SK-N-SH treated with all-trans-retinoic acid at 6 μM for 48 hours (cell line): ENCODE data around the gene CMIP.

Experiments
- ATAC-seq: fragments of 200-7000 bp; cut with Tn5 transposase; 3 replicates; pipeline ENCODE4 v1.9.1; 2020; ENCODE audit warnings: mild to moderate bottlenecking, moderate library complexity
- ARNTL ChIP-seq: fragments of 450-650 bp; formaldehyde crosslinking; IDR thresholded peaks from 2 replicates; pipeline ENCODE4 v1.5.0; 2020; ENCODE audit warnings: low read depth, mild to moderate bottlenecking, moderate library complexity, borderline replicate concordance
- BACH2 ChIP-seq: fragments of 250-450 bp; sonication (Bioruptor Pico); IDR thresholded peaks from 2 replicates; pipeline ENCODE4 v1.9.0; 2021; ENCODE audit warnings: mild to moderate bottlenecking, borderline replicate concordance
- CREB5 ChIP-seq: fragments of 250-450 bp; sonication (Bioruptor Pico); IDR thresholded peaks from 2 replicates; pipeline ENCODE4 v1.5.1; 2020; ENCODE audit warnings: low read depth, mild to moderate bottlenecking, moderate library complexity
- CSDC2 ChIP-seq: fragments of 250-450 bp; sonication (Bioruptor Pico); IDR thresholded peaks from 2 replicates; pipeline ENCODE4 v1.5.0; 2020; ENCODE audit warnings: mild to moderate bottlenecking, moderate library complexity
- ESRRG ChIP-seq: fragments of 250-450 bp; sonication (Bioruptor Pico); IDR thresholded peaks from 2 replicates; pipeline ENCODE4 v1.6.1; 2021; ENCODE audit warnings: mild to moderate bottlenecking
- GLIS3 ChIP-seq: fragments of 250-450 bp; sonication (Bioruptor Pico); IDR thresholded peaks from 2 replicates; pipeline ENCODE4 v1.5.0; 2020; ENCODE audit warnings: mild to moderate bottlenecking, moderate library complexity
- ISL1 ChIP-seq: fragments of 250-450 bp; sonication (Bioruptor Pico); IDR thresholded peaks from 2 replicates; pipeline ENCODE4 v2.1.2; 2022; ENCODE audit warnings: mild to moderate bottlenecking, moderate library complexity
- PATZ1 ChIP-seq: fragments of 250-450 bp; sonication (Bioruptor Pico); IDR thresholded peaks from 2 replicates; pipeline ENCODE4 v1.8.0; 2020; ENCODE audit warnings: mild to moderate bottlenecking, moderate library complexity, borderline replicate concordance
- POU6F1 ChIP-seq: fragments of 250-450 bp; sonication (Bioruptor Pico); IDR thresholded peaks from 2 replicates; pipeline ENCODE4 v1.8.0; 2021; ENCODE audit warnings: low read depth, mild to moderate bottlenecking, moderate library complexity, borderline replicate concordance
- PPARA ChIP-seq: fragments of 250-450 bp; sonication (Bioruptor Pico); IDR thresholded peaks from 2 replicates; pipeline ENCODE4 v1.5.0; 2020; ENCODE audit warnings: mild to moderate bottlenecking, borderline replicate concordance
- RARB ChIP-seq: fragments of 250-450 bp; sonication (Bioruptor Pico); IDR thresholded peaks from 2 replicates; pipeline ENCODE4 v1.8.0; 2021; ENCODE audit warnings: mild to moderate bottlenecking, moderate library complexity
- SNAI2 ChIP-seq: fragments of 250-450 bp; sonication (Bioruptor Pico); IDR thresholded peaks from 2 replicates; pipeline ENCODE4 v1.5.0; 2020; ENCODE audit warnings: mild to moderate bottlenecking, moderate library complexity
- TCF4 ChIP-seq: fragments of 250-450 bp; sonication (Bioruptor Pico); IDR thresholded peaks from 2 replicates; pipeline ENCODE4 v1.8.0; 2021; ENCODE audit warnings: mild to moderate bottlenecking, moderate library complexity, borderline replicate concordance
- TOX ChIP-seq: fragments of 250-450 bp; sonication (Bioruptor Pico); IDR thresholded peaks from 2 replicates; pipeline ENCODE4 v1.8.0; 2021; ENCODE audit warnings: mild to moderate bottlenecking, moderate library complexity, borderline replicate concordance
- TSHZ2 ChIP-seq: fragments of 250-450 bp; sonication (Bioruptor Pico); IDR thresholded peaks from 2 replicates; pipeline ENCODE4 v1.5.0; 2020; ENCODE audit warnings: mild to moderate bottlenecking, moderate library complexity
- ZC3H10 ChIP-seq: fragments of 250-450 bp; sonication (Bioruptor Pico); IDR thresholded peaks from 2 replicates; pipeline ENCODE4 v1.5.1; 2021; ENCODE audit warnings: mild to moderate bottlenecking, moderate library complexity
- ZFP3 ChIP-seq: fragments of 250-450 bp; sonication (Bioruptor Pico); IDR thresholded peaks from 2 replicates; pipeline ENCODE4 v1.5.0; 2020; ENCODE audit warnings: mild to moderate bottlenecking, moderate library complexity
- ZFP30 ChIP-seq: fragments of 450-650 bp; formaldehyde crosslinking; IDR thresholded peaks from 2 replicates; pipeline ENCODE4 v1.5.0; 2022; ENCODE audit warnings: mild to moderate bottlenecking, moderate library complexity
- ZNF565 ChIP-seq: fragments of 450-650 bp; formaldehyde crosslinking; conservative IDR thresholded peaks from 2 replicates; pipeline ENCODE4 v1.5.0; 2020; ENCODE audit warnings: low read depth, mild to moderate bottlenecking, moderate library complexity
- ZNF70 ChIP-seq: fragments of 450-650 bp; formaldehyde crosslinking; IDR thresholded peaks from 2 replicates; pipeline ENCODE4 v1.5.0; 2020; ENCODE audit warnings: mild to moderate bottlenecking, moderate library complexity
- ZNF8 ChIP-seq: fragments of 450-650 bp; formaldehyde crosslinking; IDR thresholded peaks from 2 replicates; pipeline ENCODE4 v1.5.0; 2020; ENCODE audit warnings: mild to moderate bottlenecking, moderate library complexity
- TF ChIP-seq, protein P1 (sequence below): fragments of 250-450 bp; sonication (Bioruptor Pico); IDR thresholded peaks from 2 replicates; pipeline ENCODE4 v1.5.1; 2021; ENCODE audit warnings: mild to moderate bottlenecking, moderate library complexity

The CMIP gene

GRCh38 chr16:81545470-81546250, 101.1 kb downstream of the CMIP start:
- no peak for TF ChIP-seq ZFP3 (CRISPR knock-in tag)
- TF ChIP-seq RARB (CRISPR knock-in tag) = no peak
- no peak for TF ChIP-seq BACH2
- no peak for TF ChIP-seq TSHZ2
- TF ChIP-seq CSDC2 (CRISPR knock-in tag) = no peak
- TF ChIP-seq TCF4 = no peak
- TF ChIP-seq ZFP30 (CRISPR knock-in tag) = no peak
- TF ChIP-seq ZC3H10 (CRISPR knock-in tag) = no peak
- TF ChIP-seq TOX (CRISPR knock-in tag) = no peak
- no peak for TF ChIP-seq ESRRG (CRISPR knock-in tag)
- no peak for TF ChIP-seq CREB5 (CRISPR knock-in tag)
- TF ChIP-seq ZNF8 (CRISPR knock-in tag) = no peak
- no peak for TF ChIP-seq ISL1 (CRISPR knock-in tag)
- TF ChIP-seq GLIS3 = no peak
- TF ChIP-seq SNAI2 (CRISPR knock-in tag) = no peak
- no peak for TF ChIP-seq ZNF565
- TF ChIP-seq ZNF70 (CRISPR knock-in tag) = no peak
- no peak for TF ChIP-seq PPARA (CRISPR knock-in tag)
- no peak for TF ChIP-seq POU6F1 (CRISPR knock-in tag)
- TF ChIP-seq ARNTL (CRISPR knock-in tag) = no peak
- no peak for ATAC-seq

- no peak for ATAC-seq
- TF ChIP-seq ZNF565 = no peak
- TF ChIP-seq ZFP3 (CRISPR knock-in tag) = no peak
- TF ChIP-seq ZNF70 (CRISPR knock-in tag) = no peak
- TF ChIP-seq POU6F1 (CRISPR knock-in tag) = no peak
- TF ChIP-seq, protein P1, sequence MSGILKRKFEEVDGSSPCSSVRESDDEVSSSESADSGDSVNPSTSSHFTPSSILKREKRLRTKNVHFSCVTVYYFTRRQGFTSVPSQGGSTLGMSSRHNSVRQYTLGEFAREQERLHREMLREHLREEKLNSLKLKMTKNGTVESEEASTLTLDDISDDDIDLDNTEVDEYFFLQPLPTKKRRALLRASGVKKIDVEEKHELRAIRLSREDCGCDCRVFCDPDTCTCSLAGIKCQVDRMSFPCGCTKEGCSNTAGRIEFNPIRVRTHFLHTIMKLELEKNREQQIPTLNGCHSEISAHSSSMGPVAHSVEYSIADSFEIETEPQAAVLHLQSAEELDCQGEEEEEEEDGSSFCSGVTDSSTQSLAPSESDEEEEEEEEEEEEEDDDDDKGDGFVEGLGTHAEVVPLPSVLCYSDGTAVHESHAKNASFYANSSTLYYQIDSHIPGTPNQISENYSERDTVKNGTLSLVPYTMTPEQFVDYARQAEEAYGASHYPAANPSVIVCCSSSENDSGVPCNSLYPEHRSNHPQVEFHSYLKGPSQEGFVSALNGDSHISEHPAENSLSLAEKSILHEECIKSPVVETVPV (CRISPR knock-in tag) = no peak
- no peak for TF ChIP-seq TSHZ2
- TF ChIP-seq TCF4 = no peak
- no peak for TF ChIP-seq PATZ1 (CRISPR knock-in tag)
- TF ChIP-seq RARB (CRISPR knock-in tag) = no peak
- no peak for TF ChIP-seq ZC3H10 (CRISPR knock-in tag)
- TF ChIP-seq BACH2 = no peak
- no peak for TF ChIP-seq ESRRG (CRISPR knock-in tag)
- no peak for TF ChIP-seq TOX (CRISPR knock-in tag)
- TF ChIP-seq PPARA (CRISPR knock-in tag) = no peak
- TF ChIP-seq ZNF8 (CRISPR knock-in tag) = no peak
These were observed 102.2 kb downstream of the CMIP start for GRCh38 chr16:81546781-81547180.
